Hepatocyte (in vitro differentiated cells): ENCODE results near the gene ORAI2. TPM values are rescaled to one million over a fixed set of nuclear protein-coding genes. Genes with fewer than 3 reads are reported as not detected.

Experiments
- DNase-seq: peaks from one replicate; pipeline ENCODE4 v3.0.0-alpha.2; 2016; ENCODE audit warnings: low spot score
- H2AFZ ChIP-seq: fragments of 200-600 bp; sonication (generic); 2 replicates; pipeline ENCODE4 v1.6.0; 2016; ENCODE audit warnings: antibody characterized with exemption, mild to moderate bottlenecking
- H3K27ac ChIP-seq: fragments of 200-600 bp; sonication (generic); 2 replicates; pipeline ENCODE4 v1.5.1; 2016; ENCODE audit warnings: mild to moderate bottlenecking
- H3K27me3 ChIP-seq: fragments of 200-600 bp; sonication (generic); 2 replicates; pipeline ENCODE4 v1.6.1; 2016
- H3K36me3 ChIP-seq: fragments of 200-600 bp; sonication (generic); replicated peaks from 2 replicates; pipeline ENCODE4 v1.5.1; 2016; ENCODE audit warnings: low read depth; ENCODE audit not compliant: insufficient read depth
- H3K4me1 ChIP-seq: fragments of 200-600 bp; sonication (generic); 2 replicates; pipeline ENCODE4 v1.5.1; 2016; ENCODE audit warnings: mild to moderate bottlenecking, moderate library complexity; ENCODE audit not compliant: insufficient read depth
- H3K4me2 ChIP-seq: fragments of 200-600 bp; sonication (generic); 2 replicates; pipeline ENCODE4 v1.6.0; 2016
- H3K4me3 ChIP-seq: fragments of 200-600 bp; sonication (generic); 2 replicates; pipeline ENCODE4 v1.5.1; 2016; ENCODE audit warnings: mild to moderate bottlenecking
- H3K79me2 ChIP-seq: fragments of 200-600 bp; sonication (generic); 2 replicates; pipeline ENCODE4 v1.6.0; 2017; ENCODE audit warnings: mild to moderate bottlenecking
- H3K9me2 ChIP-seq: fragments of 200-600 bp; sonication (generic); replicated peaks from 2 replicates; pipeline ENCODE4 v1.6.0; 2017; ENCODE audit warnings: mild to moderate bottlenecking; ENCODE audit not compliant: insufficient read depth
- H3K9me3 ChIP-seq: fragments of 200-600 bp; sonication (generic); 2 replicates; pipeline ENCODE4 v1.5.1; 2016; ENCODE audit warnings: low read depth, mild to moderate bottlenecking
- H4K20me1 ChIP-seq: fragments of 200-600 bp; sonication (generic); 2 replicates; pipeline ENCODE4 v1.6.0; 2016; ENCODE audit warnings: mild to moderate bottlenecking; ENCODE audit not compliant: insufficient read depth, poor library complexity, severe bottlenecking
- EZH2 ChIP-seq: fragments of 200-600 bp; sonication (generic); IDR thresholded peaks from 2 replicates; pipeline ENCODE4 v1.6.1; 2016; ENCODE audit warnings: antibody characterized with exemption, mild to moderate bottlenecking, borderline replicate concordance
- EZH2phosphoT487 ChIP-seq: fragments of 200-600 bp; sonication (generic); IDR thresholded peaks from one replicate; pipeline ENCODE4 v1.6.1; 2018; ENCODE audit warnings: antibody characterized with exemption, mild to moderate bottlenecking, low read depth, moderate library complexity; ENCODE audit not compliant: unreplicated experiment, severe bottlenecking
- WGBS: methylation state at CpG from one replicate; pipeline ENCODE4 v1.1.6; 2016; ENCODE audit warnings: low lambda C conversion rate; ENCODE audit errors: missing lambda C conversion rate; 5-methylcytosine and 5-hydroxymethylcytosine counted together
- polyA plus RNA-seq: library from polyadenylated mRNA; unstranded; fragments of >200 nt; fragmentation: Nextera tagmentation; extraction: Ambion mirVana; gene quantifications from 2 replicates; pipeline ENCODE4 v1.2.1, GENCODE V29; 2016
- total RNA-seq: library from RNA; depleted of rRNA; stranded (reverse); fragments of >200 nt; gene quantifications from 2 replicates; pipeline ENCODE4 v1.2.3, GENCODE V29; 2014
- TF ChIP-seq, protein P1 (sequence below): fragments of 200-600 bp; sonication (generic); IDR thresholded peaks from 2 replicates; pipeline ENCODE4 v1.5.1; 2016; ENCODE audit warnings: antibody characterized with exemption, mild to moderate bottlenecking; ENCODE audit not compliant: poor library complexity

Gene ORAI2
- total and polyA plus RNA-seq, 2 experiments from 2014 or later: 33.6 to 41.9 TPM

- H3K9me3 ChIP-seq: no peaks in the 10 kb centered on the region
- WGBS: 98% methylated on average over 10 of the region's 10 CpGs
- DNase-seq: no peak
- no peaks in the 10 kb centered on the region for H3K4me1 ChIP-seq
- no peaks in the 10 kb centered on the region for H3K79me2 ChIP-seq
- H3K4me2 ChIP-seq: no peak overlapping the region
- no peak overlapping the region for H2AFZ ChIP-seq
- no peak for TF ChIP-seq EZH2
- no peak for TF ChIP-seq EZH2phosphoT487
- TF ChIP-seq, protein P1, sequence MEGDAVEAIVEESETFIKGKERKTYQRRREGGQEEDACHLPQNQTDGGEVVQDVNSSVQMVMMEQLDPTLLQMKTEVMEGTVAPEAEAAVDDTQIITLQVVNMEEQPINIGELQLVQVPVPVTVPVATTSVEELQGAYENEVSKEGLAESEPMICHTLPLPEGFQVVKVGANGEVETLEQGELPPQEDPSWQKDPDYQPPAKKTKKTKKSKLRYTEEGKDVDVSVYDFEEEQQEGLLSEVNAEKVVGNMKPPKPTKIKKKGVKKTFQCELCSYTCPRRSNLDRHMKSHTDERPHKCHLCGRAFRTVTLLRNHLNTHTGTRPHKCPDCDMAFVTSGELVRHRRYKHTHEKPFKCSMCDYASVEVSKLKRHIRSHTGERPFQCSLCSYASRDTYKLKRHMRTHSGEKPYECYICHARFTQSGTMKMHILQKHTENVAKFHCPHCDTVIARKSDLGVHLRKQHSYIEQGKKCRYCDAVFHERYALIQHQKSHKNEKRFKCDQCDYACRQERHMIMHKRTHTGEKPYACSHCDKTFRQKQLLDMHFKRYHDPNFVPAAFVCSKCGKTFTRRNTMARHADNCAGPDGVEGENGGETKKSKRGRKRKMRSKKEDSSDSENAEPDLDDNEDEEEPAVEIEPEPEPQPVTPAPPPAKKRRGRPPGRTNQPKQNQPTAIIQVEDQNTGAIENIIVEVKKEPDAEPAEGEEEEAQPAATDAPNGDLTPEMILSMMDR: no peak
- H3K4me3 ChIP-seq: no peak overlapping the region
- no peak overlapping the region for H3K27ac ChIP-seq
- H4K20me1 ChIP-seq: no peaks in the 10 kb centered on the region
- no peaks in the 10 kb centered on the region for H3K27me3 ChIP-seq
- H3K9me2 ChIP-seq: no peaks in the 10 kb centered on the region
- H3K36me3 ChIP-seq: no peaks in the 10 kb centered on the region
These were observed 11.6 kb upstream of the ORAI2 start for GRCh38 chr7:102421706-102422240.

DNA sequence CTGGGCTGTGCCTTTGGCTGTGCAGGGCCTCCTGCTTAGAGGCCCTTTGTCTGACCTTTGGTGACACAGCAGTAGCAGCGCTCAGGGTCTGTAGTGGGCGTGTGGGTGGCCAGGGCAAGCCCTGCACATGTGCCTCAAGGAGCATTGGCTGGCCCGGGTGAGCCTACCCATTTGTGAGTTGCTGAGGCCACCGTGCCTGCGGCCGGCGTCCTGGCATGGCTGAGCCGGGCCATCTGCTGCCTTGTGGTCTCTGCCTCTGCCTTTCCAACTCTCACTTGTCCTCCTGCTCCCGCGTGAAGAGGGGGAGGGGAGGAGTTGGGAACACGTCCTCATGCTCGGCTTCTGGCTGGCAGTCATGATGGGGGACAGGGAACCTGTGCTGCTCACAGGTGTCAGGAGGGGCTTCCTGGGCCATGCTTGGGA is 9.2 kb upstream of the ORAI2 start:
- 83% methylated on average over 12 of the region's 12 CpGs for WGBS
- H3K27ac ChIP-seq: no peak overlapping the region

GRCh38 chr7:102424787-102425218 is 8.6 kb upstream of the ORAI2 start:
- TF ChIP-seq, protein P1: no peak
- TF ChIP-seq EZH2phosphoT487 (no peak), EZH2 (no peak)
- Histone ChIP-seq H3K27ac (no peak overlapping the region), H2AFZ (no peak overlapping the region), H3K4me1 (no peaks in the 10 kb centered on the region), H3K27me3 (no peaks in the 10 kb centered on the region), H3K4me3 (no peak overlapping the region), H3K36me3 (no peaks in the 10 kb centered on the region), H3K4me2 (no peak overlapping the region), H3K9me2 (no peaks in the 10 kb centered on the region), H3K79me2 (no peaks in the 10 kb centered on the region), H3K9me3 (no peaks in the 10 kb centered on the region), H4K20me1 (no peaks in the 10 kb centered on the region)
- WGBS: 91% methylated on average over 12 of the region's 13 CpGs
- no peak for DNase-seq

More for the DNA sequence above, 9.2 kb upstream of the ORAI2 start:
- H4K20me1 ChIP-seq: no peaks in the 10 kb centered on the region
- TF ChIP-seq EZH2phosphoT487 (no peak), EZH2 (no peak)
- TF ChIP-seq, protein P1: no peak
- H3K4me3 ChIP-seq: no peak overlapping the region
- no peaks in the 10 kb centered on the region for H3K79me2 ChIP-seq
- H3K4me1 ChIP-seq: no peaks in the 10 kb centered on the region
- no peak overlapping the region for H2AFZ ChIP-seq
- DNase-seq: no peak
- no peak overlapping the region for H3K4me2 ChIP-seq
- no peaks in the 10 kb centered on the region for H3K27me3 ChIP-seq
- no peaks in the 10 kb centered on the region for H3K36me3 ChIP-seq
- H3K9me2 ChIP-seq: no peaks in the 10 kb centered on the region
- H3K9me3 ChIP-seq: no peaks in the 10 kb centered on the region
